NCI-H1417 treated with DMSO at 0.1 percent for 48 hours (cell line): Measurements from ENCODE around the gene PTCRA.
"Not testable (repeated sequence)": the region's sequence is repeated elsewhere in the genome, so short reads cannot be mapped to it uniquely, and the experiment has no call there.

Source experiments
- DNase-seq: peaks from one replicate; lab custom pipeline; 2025; lab: John Stamatoyannopoulos, UW

Gene PTCRA

GRCh38 chr6:42915732-42916131 lies at the start of gene PTCRA:
TSS of gene PTCRA (plus strand) at chr6:42916053. CDS start at chr6:42916070, 17 bp downstream.
- no peak for DNase-seq

GRCh38 chr6:42870145-42870936 lies 45.5 kb upstream of the PTCRA start:
- DNase-seq = no peak

- no peak for DNase-seq
Observed at GRCh38 chr6:42871711-42872110, 44.1 kb upstream of the PTCRA start.

- no peak for DNase-seq
Observed at GRCh38 chr6:42873313-42873712, 42.5 kb upstream of the PTCRA start.

GRCh38 chr6:42877695-42878094 lies 38.2 kb upstream of the PTCRA start:
- no peak for DNase-seq

GRCh38 chr6:42879372-42880239 lies 36.2 kb upstream of the PTCRA start, which contains the start of gene RPL7L1:
TSS of gene RPL7L1 (plus strand) at chr6:42879616. CDS start at chr6:42879911, 295 bp downstream.
- peak; percentile 78 for DNase-seq

GRCh38 chr6:42880240-42880817 lies 35.5 kb upstream of the PTCRA start:
- DNase-seq = not testable (repeated sequence)

GRCh38 chr6:42880871-42881270 lies 35.0 kb upstream of the PTCRA start:
- not testable (repeated sequence) for DNase-seq

GRCh38 chr6:42885702-42886101 lies 30.2 kb upstream of the PTCRA start:
- DNase-seq = no peak

GRCh38 chr6:42888201-42888600 lies 27.7 kb upstream of the PTCRA start:
- not testable (repeated sequence) for DNase-seq

- no peak for DNase-seq
Observed at GRCh38 chr6:42889815-42890214, 26.0 kb upstream of the PTCRA start.

GRCh38 chr6:42890311-42891198 lies 25.3 kb upstream of the PTCRA start:
- peak; percentile 72 for DNase-seq

GRCh38 chr6:42891199-42891722 lies 24.6 kb upstream of the PTCRA start:
- no peak for DNase-seq

GRCh38 chr6:42894041-42894828 lies 21.6 kb upstream of the PTCRA start:
- DNase-seq = not testable (repeated sequence)

- peak; percentile 77 for DNase-seq
Observed at GRCh38 chr6:42896178-42896719, 19.6 kb upstream of the PTCRA start.

GRCh38 chr6:42898891-42899361 lies 16.9 kb upstream of the PTCRA start:
- DNase-seq = peak; percentile 25

- DNase-seq = no peak
Observed at GRCh38 chr6:42899871-42900270, 16.0 kb upstream of the PTCRA start.

- DNase-seq = peak; percentile 75
Observed at GRCh38 chr6:42901538-42901957, 14.3 kb upstream of the PTCRA start.

GRCh38 chr6:42902429-42903263 lies 13.2 kb upstream of the PTCRA start:
- DNase-seq = not testable (repeated sequence)
